Activated CD4-positive, CD25-positive, alpha-beta regulatory T cell (primary cell): ENCODE measurements around the gene NR5A2.

Experiments
- DNase-seq, 4 experiments: peaks; one replicate each; lab custom pipeline; 2025; lab: John Stamatoyannopoulos, UW

Gene NR5A2

GRCh38 chr1:200124309-200124708 lies 96.8 kb downstream of the NR5A2 start:
- no peak for DNase-seq

GRCh38 chr1:200128081-200128480 lies 100.6 kb downstream of the NR5A2 start:
- DNase-seq = no peak

GRCh38 chr1:200128944-200129879 lies 101.7 kb downstream of the NR5A2 start:
- no peak for DNase-seq

GRCh38 chr1:200130552-200130951 lies 103.0 kb downstream of the NR5A2 start:
- no peak for DNase-seq

GRCh38 chr1:200131551-200132125 lies 104.1 kb downstream of the NR5A2 start:
- DNase-seq = no peak

GRCh38 chr1:200133123-200133522 lies 105.6 kb downstream of the NR5A2 start:
- no peak for DNase-seq

GRCh38 chr1:200134116-200134515 lies 106.6 kb downstream of the NR5A2 start:
- DNase-seq = no peak

GRCh38 chr1:200136384-200136783 lies 108.9 kb downstream of the NR5A2 start:
- no peak for DNase-seq

- DNase-seq = no peak
Measured at GRCh38 chr1:200139661-200140250, 112.2 kb downstream of the NR5A2 start.

- no peak for DNase-seq
Measured at GRCh38 chr1:200143347-200143746, 115.8 kb downstream of the NR5A2 start.

GRCh38 chr1:200146100-200146499 lies 118.6 kb downstream of the NR5A2 start:
- no peak for DNase-seq

- DNase-seq = no peak
Measured at GRCh38 chr1:200147094-200147493, 119.6 kb downstream of the NR5A2 start.

GRCh38 chr1:200147742-200148141 lies 120.2 kb downstream of the NR5A2 start:
- no peak for DNase-seq

- no peak for DNase-seq
Measured at GRCh38 chr1:200150006-200150405, 122.5 kb downstream of the NR5A2 start.

- no peak for DNase-seq
Measured at GRCh38 chr1:200150721-200151120, 123.2 kb downstream of the NR5A2 start.

- DNase-seq = no peak
Measured at GRCh38 chr1:200152336-200152735, 124.8 kb downstream of the NR5A2 start.

- peak in 1 of 4 experiments; percentile 12 for DNase-seq
Measured at GRCh38 chr1:200153277-200154055, 126.0 kb downstream of the NR5A2 start.

GRCh38 chr1:200154069-200154767 lies 126.7 kb downstream of the NR5A2 start:
- peak in 2 of 4 experiments; percentile 19 to 34 for DNase-seq

GRCh38 chr1:200157715-200158114 lies 130.2 kb downstream of the NR5A2 start:
- DNase-seq = no peak

- no peak for DNase-seq
Measured at GRCh38 chr1:200161801-200162200, 134.3 kb downstream of the NR5A2 start.

GRCh38 chr1:200162258-200162657 lies 134.7 kb downstream of the NR5A2 start:
- DNase-seq = no peak

- DNase-seq = no peak
Measured at GRCh38 chr1:200162877-200163276, 135.4 kb downstream of the NR5A2 start.
